T-helper 9 cell (primary cell): ENCODE results near the gene FAAP100.

Source experiments
- DNase-seq: peaks from one replicate; pipeline ENCODE4 v3.0.0-alpha.2; 2020

The FAAP100 gene

DNA sequence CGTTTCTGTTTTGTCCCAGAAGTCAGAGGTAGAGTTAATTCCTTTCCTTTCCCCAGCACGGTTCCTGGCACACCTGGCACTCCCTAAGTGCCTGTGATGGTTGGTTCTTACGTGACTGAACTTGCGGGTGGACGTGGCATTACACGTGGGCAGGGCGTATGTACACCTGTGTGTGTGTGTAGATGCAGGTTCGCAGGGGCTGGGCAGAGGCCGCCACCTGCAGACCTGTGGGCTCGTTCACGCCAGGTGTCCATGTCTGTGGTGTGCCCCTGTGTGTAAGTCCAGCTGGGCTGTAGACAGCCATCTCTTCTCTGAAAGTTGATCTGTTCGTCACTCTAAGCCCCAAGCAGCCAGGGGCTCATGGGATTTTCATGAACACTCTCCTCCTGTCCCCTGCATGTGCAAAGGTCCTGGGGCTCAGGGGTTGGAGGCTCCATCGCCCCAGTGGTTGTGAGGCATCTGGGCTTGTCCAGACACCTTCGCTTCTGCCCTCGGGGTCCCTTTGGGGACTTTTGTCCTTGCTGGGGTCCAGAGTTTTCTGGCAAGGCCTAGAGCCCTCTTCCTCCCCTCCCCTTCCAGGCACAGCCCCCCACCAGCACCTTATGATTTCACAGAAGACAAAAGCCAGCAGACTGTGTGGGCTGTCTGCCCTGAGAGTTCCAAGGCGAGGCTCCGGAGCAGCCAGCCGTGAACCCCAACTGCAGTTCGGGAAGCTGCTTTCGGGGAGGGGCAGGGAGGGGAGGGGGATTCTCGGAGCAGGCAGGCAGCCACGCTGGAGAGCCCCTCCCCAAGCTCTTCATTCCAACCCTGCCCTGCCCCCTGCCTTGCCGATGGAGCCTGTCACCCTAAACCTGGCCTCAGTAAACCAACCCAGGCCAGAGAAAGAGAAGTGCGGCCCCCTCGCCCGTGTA is 29.4 kb downstream of the FAAP100 start:
- DNase-seq: no peak

DNA sequence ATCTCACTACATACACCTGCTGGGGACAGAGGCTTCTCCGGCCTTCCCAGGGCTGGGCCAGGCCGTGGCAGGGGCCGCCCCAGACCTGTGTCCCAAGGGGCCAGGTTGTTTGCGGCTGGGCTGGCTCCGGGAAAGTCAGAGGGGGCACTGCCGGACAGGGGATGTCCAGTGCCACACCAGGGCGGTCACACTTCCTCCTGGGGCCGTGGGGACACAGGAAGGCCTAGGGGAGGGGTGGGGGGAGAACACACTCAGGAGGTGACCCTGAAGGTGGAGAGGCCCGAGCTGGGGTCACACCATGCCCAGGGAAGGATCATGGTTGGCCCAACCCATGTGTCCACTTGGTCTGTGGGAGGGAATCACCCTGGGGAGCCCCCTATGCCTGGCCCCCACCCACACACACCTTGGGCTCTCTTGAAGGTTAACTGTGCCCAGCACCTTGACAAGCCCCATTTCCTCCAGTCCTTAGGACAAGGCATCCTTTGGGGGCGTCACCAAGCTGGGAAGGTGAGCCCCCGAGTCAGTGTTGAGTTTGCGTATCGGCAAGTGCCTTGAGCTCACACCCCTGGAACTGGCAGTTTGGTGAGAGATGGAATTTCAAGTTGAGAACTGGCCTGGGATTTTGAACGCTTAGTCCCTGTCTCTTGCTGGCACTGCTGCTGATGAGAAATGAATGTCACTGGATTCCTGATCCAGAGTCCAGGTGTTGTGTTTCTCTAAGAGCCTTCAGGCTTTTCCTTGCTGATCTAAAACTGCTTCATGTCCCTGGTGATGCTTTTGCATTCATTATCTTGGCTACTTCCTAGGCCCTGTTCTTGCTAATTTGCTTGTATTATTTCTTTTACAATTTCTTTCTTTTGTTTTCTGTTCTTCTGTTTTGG is 31.9 kb downstream of the FAAP100 start:
- DNase-seq: no peak

DNA sequence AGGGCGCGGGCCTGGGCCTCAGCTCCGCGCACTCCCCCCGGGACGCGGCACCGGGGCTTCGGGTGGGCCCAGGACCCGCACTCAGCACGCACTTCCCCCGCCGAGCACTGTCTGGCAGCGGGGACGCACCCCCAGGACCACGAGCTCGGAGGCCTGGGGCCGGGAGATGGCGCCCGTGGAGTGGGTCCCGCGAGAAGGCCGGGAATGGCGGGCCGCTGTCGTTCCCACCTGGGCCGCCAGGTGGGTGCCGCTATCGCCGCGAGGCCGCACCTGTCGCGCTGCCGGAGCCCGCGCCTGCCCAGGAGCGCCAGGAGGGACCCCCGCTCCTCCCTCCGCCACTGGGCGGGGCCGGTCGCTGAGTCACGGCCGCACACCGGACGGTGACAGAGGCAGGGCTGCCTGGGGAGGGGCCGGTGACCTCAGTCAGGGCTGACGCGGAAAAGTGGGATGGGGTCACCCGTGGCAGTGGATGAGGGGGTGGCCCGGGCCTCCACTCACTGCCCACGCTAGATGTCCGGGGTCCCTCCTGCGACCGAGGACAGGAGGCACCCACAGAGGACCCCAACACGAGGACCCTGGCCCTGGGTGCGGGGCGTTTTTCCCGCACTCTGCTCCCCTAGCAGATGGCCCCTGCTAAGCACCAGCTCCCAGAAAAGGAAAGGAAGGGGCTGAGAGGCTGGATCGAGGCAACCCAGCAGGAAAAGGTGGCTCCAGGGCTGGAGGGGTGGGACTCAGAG is 32.7 kb downstream of the FAAP100 start:
- peak; percentile 65 for DNase-seq

DNA sequence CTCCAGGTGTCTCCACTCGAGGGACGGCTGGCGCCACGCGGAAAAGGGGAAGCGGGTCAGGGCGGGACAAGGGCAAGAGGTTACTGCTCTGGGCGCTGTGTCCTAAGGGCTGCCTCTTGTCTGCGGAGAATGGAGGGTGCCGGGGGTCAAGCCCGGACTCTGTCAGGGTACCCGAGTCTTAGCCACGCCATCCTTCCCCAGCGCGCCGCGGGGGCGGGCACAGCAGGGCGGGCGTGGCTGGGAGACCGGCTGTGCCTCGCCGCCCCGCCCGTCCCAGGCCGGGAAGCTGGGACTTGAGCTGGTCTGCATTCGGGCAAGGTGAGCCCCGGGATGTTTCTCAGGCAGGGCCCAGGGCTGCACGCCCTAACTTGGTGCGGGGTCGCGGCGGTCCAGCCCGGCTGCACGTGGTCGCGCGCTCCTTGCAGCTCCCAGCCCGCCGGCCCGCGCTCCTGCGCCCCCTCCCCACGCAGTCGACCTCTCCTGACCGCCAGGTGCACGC is 33.3 kb downstream of the FAAP100 start:
- no peak for DNase-seq

DNA sequence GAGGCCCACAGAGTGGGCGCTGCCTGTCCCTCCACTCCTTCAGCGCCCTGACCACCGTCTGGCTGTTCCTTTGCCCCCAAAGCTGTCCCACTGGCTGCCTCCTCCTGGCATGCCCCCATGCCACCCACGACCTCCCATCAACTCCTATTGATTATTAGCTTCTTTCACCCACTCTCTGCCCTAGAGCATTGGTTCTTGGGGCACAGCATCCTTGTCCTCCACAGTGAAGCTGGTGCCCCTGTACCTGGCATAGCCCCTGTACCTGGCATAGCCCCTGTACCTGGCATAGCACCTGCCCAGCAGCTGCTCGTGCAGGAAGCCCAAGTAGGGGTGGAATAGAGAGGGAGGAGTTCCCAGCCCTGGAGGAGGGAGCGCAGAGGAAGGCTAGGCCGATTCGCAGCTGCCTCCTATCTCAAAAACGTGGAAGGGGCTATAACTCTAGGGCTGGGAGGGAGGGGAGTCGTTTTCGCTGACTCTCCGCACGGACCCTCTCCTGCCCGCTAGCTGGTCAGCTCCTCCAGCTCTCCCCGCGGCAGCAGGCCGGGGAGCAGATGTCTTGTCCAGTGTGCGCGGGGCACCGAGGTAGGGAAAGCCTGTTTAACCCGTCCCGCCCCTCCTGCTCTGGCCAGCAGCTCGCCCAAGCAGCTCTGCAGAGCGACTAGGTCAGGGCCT is 33.9 kb downstream of the FAAP100 start:
- no peak for DNase-seq

DNA sequence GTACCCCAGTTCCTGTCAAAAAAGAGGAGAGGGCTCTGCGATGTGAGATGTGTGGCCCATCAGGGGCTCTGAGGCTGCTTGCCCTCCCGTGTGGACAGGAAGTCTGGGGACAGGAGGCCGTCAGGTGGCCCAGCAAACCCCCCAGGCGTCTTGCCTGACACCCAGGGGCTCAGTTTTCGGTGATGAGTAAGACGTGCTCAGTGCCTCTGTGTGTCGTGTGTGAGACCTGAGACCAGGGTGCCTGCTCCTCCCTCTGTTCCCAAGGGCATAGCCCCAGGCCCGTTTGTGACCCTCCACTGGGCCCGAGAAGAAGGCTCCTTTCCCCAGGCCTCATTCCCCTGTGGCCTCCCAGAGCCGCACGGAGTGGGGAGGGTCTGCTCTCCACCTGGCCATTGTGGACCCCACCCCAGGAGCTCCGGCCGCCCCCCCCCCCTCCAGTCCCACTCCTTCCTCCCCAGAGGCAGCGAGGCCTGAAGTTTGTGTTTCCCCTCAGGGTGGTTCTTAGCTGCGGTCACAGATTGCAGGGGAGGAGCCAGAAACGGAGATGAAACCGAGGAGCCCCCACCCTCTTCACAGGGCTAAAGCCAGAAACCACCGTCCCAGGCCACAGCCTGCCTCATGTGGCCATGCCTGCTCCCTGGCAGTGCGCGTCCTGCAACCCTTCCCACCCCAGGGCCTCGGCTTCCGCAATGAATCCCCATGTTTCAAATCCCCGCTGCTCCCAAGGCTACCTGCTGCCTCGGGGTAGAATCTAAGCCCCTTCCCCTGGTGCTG is 34.6 kb downstream of the FAAP100 start:
- no peak for DNase-seq

DNA sequence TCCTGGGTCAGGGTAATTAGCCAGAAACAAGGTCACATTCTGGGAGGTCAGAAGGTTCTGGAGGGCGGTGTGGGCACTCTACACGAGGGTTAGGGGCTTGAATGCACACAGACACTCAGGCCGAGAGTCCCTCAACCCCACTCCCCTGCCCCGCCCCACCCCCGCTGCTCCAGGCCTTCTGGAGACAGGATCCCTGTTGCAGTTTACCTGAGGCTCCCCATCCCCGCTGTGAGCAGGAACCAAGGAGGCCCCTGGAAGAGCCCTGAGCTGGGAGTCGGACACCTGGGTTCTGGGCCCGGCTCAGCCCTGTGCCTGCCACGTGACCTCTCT is 35.2 kb downstream of the FAAP100 start:
- DNase-seq: no peak

DNA sequence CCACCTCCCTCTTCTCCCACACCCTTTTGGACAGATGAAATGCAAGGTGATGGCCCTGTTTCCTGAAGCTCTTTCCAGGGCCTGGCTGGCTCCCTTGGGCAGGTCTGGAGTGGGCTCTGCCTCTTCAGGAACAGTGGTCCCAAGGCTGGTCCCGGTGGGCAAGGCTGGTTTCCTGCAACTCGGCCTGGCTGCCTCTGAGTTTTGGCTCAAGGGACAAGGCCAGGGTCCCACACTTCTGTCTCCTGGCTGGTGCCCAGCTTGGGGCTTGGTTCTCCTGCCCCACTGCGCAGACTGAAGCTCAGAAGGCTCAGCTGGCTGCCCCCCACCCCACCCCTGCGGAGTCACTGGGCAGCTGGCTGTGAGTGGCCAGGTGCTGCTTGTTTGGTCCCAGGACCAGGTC is 35.7 kb downstream of the FAAP100 start:
- DNase-seq: no peak

DNA sequence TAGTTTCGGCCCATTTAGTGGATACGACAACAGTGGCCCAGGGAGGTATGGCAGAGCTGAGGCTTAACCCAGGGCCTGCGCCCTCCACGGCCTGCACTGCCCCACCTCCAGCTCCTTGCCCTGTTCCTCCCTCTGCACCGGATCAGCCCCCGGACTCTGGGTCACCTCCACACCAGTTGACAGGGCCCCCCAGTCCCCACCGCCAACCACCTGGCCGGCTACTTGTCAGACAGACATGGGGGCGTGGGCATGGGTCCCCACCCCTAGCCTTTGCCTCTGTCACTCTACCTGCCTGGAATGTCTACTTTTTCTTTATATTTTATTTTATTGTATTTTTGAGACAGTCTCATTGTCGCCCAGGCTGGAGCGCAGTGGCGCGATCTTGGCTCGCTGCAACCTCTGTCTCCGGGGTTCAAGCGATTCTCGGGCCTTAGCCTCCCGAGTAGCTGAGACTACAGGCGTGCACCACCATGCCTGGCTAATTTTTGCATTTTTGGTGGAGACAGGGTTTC is 36.6 kb downstream of the FAAP100 start:
- no peak for DNase-seq

DNA sequence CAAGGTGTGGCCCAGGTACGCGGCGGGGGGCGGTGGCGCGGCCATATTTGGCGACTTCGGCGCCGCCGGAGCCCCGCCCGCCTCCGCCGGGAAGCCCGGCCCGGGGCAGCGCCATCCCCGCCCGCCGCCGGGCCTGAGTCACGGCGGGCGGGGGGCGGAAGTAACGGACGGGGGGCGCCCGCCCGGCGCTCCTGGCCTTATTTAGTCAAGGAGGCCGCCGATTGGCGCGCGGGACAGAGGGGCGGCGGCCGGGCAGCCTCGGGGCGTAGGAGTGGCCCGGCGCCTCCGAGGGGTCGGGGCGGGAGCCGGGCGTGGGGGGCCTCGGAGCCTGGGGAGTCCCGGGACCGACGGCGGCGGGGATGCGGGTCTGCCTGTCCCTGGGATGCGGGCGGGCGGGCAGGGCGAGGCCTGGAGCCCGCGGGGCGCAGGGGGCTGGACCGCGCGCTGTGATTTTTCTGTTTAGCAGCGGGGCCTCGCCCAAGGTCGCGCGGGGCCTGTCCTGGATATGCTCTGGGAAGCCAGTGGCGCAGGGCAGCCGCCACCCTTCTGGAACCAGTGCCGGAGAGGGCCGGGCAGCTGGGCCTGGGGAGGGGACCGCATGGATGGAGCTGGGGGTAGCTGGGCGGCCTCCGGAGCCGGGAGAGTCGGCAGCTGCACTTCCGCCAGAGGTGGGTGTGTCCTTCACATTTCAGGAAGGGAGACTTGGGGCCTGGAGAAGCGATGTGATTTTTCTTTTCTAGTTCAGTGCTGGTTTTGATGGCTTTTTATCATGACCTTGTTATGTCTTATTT is 37.2 kb downstream of the FAAP100 start:
- peak; percentile 62 for DNase-seq

DNA sequence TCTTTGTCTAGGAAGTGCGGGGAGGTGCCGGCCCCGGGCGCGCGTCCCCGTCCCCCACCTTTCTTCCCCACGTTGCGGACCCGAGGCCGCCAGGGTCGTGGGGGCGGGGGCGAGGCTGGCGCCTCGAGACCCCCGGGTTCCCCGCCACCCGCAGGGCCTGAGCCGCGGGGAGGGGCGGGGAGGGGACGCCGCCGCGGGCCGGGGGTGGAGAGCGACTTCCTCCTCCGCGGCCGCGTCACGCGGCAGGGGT is 37.7 kb downstream of the FAAP100 start:
- no peak for DNase-seq

DNA sequence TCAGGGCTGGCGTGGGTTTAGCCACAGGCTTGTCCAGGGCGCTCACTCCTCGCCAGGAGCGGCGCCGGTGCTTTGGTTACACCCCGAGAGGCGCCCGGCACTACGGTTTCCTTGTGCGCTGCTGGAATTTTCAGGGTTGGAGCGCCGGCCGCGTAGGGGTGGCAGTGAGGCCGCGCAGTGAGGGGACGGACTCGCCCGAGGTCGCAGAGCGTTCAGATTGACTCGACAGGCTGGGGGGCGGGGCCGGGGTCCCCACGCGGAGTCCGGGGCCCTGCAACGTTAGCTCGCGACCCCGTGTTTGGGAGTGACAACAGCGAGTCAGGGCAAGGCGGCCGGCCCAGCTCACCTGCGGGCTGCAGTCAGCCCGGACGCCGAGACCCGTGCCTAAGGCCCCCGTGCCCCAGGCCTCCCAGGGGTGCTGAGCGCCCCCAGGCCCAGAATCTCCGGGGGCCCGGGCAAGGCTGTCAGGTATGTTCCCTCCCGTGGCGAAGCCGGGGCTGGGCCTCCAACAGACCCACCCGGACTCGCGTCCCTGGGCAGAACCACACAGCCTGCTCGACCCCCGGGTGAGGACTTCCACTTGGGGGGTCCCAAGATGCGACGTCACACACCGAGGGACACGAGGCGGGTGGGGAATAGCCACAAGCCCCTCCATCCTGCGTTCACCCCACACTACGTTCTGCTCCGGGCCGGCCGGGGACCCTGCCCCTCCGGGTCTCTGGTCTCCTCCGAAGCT is 38.2 kb downstream of the FAAP100 start:
- peak; percentile 34 for DNase-seq

DNA sequence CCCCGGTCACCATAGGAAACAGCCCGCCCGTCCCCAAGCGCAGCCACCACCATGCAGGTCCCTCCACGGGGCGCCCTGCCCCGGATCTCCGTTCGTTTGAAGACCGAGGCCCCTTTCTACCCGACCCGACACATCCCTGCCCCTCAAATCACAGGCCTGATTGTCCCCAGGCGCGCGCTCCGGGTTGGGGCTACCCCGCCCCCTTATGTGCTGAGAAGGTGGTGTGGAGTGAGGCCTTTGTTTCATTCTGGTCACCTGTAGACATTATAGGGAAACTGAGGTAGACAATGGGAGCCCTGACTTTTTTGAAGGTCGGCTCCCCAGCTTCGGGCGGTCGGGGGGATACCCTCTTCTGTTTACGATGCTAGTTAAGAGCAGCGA is 38.8 kb downstream of the FAAP100 start:
- DNase-seq: peak; percentile 50

DNA sequence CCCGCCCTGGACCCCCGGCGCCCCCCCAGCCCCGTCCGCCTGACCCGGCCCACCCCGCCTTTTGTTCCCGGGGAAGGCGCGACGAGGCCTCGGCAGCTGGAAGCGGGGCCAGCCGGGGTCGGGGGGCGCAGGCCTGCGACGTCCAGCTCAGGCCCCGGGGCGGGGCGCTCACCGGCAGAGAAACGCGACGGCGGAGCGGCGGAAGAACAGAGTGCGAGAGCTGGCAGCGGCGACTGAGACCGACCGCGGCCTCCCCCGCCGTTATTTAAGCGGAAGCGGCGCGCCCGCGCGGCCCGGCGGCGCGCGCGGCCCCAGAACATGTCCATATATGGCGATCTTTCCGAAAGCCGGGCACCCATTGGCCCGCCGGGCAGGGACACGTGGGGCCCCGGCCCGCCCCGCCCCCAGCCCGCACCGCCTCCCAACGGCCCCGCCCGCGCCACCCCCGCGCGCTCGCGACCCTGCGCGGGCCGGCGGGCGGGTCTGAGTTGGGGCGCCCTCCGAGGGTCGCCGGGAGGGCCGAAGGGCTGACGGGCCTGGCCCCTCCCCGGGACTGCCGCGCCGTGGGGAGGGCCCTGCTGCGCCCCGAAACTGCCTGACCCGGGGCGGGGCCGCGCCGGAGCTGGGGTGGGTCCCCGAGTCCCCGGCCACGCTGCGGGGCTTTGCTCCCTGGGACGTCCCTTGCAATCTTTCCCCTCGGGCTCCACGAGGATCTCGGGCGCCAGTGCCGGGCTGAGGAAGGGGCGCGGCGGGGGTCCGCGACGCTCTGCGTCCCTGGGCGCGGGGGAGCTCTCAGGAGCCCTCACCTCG is 39.4 kb downstream of the FAAP100 start, which contains the start of gene ACTG1:
TSS of gene ACTG1 (minus strand) at position 238 of the 810 bp plus-strand sequence. CDS start 445 bp downstream, outside the sequence.
- DNase-seq: peak; percentile 85

DNA sequence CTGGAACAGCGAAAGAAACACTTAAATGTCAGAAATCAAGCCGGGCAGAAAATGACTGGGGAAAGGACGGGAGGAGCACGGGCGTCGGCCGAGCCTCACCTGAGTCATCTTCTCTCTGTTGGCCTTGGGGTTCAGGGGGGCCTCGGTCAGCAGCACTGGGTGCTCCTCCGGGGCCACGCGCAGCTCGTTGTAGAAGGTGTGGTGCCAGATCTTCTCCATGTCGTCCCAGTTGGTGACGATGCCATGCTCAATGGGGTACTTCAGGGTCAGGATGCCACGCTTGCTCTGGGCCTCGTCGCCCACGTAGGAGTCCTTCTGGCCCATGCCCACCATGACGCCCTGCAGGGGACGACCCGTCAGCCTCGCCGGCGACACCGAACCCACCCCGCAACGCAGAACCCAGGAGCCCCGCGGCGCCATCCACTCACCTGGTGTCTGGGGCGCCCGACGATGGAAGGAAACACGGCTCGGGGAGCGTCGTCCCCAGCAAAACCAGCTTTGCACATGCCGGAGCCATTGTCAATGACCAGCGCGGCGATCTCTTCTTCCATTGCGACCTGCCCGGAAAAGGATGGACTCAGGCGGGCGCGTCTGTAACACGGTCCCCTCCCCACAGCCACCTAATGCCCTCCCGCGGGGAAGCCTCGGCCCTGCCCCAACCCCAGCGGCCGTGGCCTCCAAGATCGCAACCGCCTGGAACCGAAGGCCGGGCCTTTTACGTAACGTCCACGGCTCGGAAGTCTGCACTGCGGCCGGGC is 40.2 kb downstream of the FAAP100 start:
- DNase-seq: no peak

DNA sequence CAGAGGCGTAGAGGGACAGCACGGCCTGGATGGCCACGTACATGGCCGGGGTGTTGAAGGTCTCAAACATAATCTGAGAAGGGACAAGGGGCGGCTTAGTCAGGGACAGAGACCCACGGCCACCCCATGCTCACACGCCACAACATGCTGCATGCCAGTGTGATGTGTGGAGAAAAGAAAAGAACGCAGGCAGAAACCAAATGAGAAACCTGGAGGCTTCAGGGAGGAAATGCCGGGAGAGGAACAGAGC is 40.7 kb downstream of the FAAP100 start:
- DNase-seq: no peak

DNA sequence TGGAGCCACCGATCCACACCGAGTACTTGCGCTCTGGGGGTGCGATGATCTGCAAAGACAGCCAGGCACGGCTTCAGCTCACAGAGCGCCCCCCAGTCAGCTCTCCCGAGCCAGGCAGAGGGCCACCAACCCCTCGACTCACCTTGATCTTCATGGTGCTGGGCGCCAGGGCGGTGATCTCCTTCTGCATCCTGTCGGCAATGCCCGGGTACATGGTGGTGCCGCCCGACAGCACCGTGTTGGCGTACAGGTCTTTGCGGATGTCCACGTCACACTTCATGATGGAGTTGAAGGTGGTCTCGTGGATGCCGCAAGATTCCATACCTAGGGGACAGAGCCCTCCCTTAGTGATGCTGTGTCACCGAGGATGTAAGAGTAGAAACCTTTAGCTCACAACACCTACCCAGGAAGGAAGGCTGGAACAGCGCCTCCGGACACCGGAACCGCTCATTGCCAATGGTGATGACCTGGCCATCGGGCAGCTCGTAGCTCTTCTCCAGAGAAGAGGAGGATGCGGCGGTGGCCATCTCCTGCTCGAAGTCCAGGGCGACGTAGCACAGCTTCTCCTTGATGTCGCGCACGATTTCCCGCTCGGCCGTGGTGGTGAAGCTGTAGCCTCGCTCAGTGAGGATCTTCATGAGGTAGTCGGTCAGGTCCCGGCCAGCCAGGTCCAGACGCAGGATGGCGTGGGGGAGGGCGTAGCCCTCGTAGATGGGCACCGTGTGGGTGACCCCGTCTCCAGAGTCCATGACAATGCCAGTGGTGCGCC is 41.2 kb downstream of the FAAP100 start:
- peak; percentile 33 for DNase-seq
